ENCODE data around the gene C17orf67.

C17orf67 gene

DNA sequence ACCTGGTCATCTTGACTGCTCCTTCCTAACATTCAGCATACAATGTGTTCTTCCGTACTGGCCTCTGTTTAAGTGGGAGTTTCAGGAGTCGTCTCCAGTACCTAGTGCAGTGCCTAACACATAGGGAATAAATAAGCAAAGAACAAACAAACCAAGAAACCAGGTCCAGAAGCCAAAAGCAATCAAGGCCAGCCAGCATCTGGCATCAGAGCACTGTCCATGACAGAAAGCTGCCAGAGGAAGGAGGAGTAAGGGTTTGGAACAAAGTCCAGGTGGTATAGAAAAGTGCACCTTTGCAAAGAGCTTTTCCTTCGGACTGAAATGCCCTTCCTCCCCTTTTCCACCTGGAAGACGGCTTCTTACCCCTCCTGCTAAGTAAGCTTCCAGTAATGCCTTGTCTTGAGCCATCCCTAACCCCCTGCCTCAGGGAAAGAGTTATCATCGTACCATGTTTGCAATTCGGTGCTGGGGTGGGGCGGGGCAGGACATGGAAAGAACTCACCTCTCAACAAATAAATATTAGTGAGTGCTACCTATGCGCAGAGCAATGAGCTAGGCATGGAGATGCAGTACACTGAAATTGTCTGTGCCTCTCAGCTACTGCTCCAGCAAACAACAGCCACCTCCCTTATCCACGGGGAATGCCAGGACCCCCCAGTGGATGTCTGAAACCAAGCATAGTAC, 47.6 kb downstream of the C17orf67 start:
- TF ChIP-seq, protein P1, sequence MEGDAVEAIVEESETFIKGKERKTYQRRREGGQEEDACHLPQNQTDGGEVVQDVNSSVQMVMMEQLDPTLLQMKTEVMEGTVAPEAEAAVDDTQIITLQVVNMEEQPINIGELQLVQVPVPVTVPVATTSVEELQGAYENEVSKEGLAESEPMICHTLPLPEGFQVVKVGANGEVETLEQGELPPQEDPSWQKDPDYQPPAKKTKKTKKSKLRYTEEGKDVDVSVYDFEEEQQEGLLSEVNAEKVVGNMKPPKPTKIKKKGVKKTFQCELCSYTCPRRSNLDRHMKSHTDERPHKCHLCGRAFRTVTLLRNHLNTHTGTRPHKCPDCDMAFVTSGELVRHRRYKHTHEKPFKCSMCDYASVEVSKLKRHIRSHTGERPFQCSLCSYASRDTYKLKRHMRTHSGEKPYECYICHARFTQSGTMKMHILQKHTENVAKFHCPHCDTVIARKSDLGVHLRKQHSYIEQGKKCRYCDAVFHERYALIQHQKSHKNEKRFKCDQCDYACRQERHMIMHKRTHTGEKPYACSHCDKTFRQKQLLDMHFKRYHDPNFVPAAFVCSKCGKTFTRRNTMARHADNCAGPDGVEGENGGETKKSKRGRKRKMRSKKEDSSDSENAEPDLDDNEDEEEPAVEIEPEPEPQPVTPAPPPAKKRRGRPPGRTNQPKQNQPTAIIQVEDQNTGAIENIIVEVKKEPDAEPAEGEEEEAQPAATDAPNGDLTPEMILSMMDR (IDR thresholded peaks at IDR 0.05; ENCODE audit: low read depth, low read length, missing control alignments): no peak
- H3K4me3 ChIP-seq (ENCODE audit: low read depth, low read length): no peak overlapping the region
- in situ Hi-C loops (cut with HindIII; ENCODE audit: low pct_ligation_motif_present, low sequenced_read_pairs): no loop called here
- H3K27ac ChIP-seq: no peak overlapping the region
- peaks cover 1% of the 10 kb centered on the region for H3K27me3 ChIP-seq (replicated peaks)
- DNase-seq: no peak
- no peaks in the 10 kb centered on the region for H3K36me3 ChIP-seq (replicated peaks)

DNA sequence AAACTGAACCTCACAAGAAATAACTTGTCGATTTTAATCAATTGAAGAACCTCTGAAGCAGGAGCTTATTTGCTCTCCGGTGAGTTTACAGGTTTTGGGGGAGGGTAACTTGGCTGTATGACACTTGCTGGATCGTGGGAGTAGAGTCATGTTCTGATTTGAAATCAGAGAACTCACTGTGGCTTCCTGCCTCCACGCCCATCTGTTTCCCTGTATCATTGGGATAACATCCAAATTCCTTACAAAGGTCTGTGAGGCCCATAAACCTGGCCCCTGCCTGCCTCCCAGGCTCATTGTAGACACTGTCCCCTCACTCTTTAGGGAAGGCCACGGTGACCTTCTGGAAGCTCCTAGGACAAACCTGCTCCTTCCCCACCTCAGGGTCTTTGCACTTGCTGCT, 48.3 kb downstream of the C17orf67 start:
- H3K36me3 ChIP-seq (replicated peaks): no peaks in the 10 kb centered on the region
- TF ChIP-seq, protein P1 (IDR thresholded peaks at IDR 0.05; ENCODE audit: low read depth, low read length, missing control alignments): no peak
- no peak for DNase-seq
- peaks cover 2% of the 10 kb centered on the region for H3K27me3 ChIP-seq (replicated peaks)
- no peak overlapping the region for H3K4me3 ChIP-seq (ENCODE audit: low read depth, low read length)
- in situ Hi-C loops (cut with HindIII; ENCODE audit: low pct_ligation_motif_present, low sequenced_read_pairs): no loop called here
- no peak overlapping the region for H3K27ac ChIP-seq

DNA sequence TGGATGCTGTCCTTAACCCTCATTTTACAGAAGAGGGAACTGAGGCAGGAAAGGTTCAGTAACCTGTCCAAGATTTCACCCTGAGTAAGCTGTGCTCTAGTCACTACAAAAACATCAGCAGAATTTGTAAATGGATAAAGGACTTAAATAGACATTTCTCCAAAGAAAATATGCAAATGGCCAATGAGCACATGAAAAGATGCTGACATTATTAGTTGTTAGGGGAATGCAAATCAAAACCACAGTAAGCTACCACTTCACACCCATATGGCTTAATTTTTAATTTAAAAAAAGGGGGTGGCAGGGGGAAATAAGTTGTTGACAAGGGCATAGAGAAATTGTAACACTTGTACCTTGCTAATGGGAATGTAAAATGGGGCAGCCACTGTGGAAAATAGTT, 51.4 kb downstream of the C17orf67 start:
- in situ Hi-C loops (cut with HindIII; ENCODE audit: low pct_ligation_motif_present, low sequenced_read_pairs): no loop called here
- peaks cover 2% of the 10 kb centered on the region for H3K27me3 ChIP-seq (replicated peaks)
- H3K27ac ChIP-seq: no peak overlapping the region
- TF ChIP-seq, protein P1 (IDR thresholded peaks at IDR 0.05; ENCODE audit: low read depth, low read length, missing control alignments): no peak
- no peaks in the 10 kb centered on the region for H3K36me3 ChIP-seq (replicated peaks)
- no peak overlapping the region for H3K4me3 ChIP-seq (ENCODE audit: low read depth, low read length)
- no peak for DNase-seq

DNA sequence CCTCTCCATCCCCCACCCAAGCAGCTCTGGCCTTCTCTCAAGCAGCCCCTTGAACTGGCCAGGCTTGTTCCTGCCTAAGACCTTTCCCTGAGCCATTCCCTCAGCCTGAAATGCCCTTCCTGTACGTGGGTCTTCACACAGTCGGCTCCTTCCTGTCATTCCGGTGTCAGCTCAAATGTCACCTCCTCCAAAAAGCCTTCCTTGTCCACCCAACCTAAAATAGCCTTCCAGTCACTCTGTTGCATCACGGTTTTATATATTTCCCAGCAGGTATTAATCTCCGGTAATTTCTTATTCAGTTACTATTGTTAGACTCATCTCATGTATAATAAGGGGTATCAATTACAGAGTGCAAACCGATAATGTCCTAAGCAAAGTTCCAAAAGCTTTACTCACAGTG, 51.8 kb downstream of the C17orf67 start:
- H3K27me3 ChIP-seq (replicated peaks): peaks cover 2% of the 10 kb centered on the region
- no peak overlapping the region for H3K4me3 ChIP-seq (ENCODE audit: low read depth, low read length)
- H3K27ac ChIP-seq: no peak overlapping the region
- H3K36me3 ChIP-seq (replicated peaks): no peaks in the 10 kb centered on the region
- DNase-seq: no peak
- in situ Hi-C loops (cut with HindIII; ENCODE audit: low pct_ligation_motif_present, low sequenced_read_pairs): no loop called here
- TF ChIP-seq, protein P1 (IDR thresholded peaks at IDR 0.05; ENCODE audit: low read depth, low read length, missing control alignments): no peak

DNA sequence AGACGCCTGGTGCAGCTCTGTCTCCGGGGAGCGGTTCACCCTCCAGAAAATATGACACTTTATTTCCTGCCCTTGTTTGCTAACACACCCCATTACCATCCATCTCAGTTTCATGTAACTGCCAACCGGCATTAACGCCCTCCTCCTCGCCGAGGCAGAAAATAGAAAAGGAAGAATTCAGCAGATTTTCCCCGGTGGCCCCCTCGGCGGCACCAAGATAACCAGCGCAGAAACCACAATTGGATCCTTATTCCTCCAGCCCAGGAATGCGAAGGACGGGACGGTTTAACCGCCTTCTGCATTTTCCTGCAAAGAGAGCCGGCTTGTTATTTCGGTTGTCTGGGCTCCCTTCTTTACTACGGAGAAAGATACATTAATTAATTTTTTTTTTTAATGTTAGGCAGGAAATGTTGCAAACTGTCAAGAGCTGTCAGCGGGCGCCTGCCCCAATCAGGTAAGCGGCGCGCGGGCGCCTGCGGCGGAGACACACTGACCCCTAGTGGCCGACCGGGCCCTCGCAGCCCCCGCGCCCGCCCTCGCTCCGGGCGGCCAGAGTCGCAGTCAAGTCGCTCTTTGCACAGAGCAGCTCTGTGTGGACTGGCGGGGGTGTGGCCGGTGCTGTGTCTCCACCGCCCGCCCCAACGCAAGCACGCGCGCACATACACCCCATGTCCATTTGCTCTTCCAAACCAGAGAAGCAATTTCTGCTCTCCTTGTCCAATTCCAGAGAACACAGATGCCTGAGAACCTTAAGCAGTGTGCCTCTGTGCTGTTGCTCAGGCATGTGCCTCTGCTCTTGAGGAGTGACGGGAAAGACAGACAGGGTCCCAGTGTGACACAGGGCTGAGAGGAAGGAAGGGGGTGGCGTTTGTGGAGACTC, 53.6 kb downstream of the C17orf67 start:
- in situ Hi-C loops (cut with HindIII; ENCODE audit: low pct_ligation_motif_present, low sequenced_read_pairs): no loop called here
- H3K27me3 ChIP-seq (replicated peaks): peaks cover 2% of the 10 kb centered on the region
- H3K4me3 ChIP-seq (ENCODE audit: low read depth, low read length): peak overlapping the region; percentile 49
- H3K27ac ChIP-seq: no peak overlapping the region
- TF ChIP-seq, protein P1 (IDR thresholded peaks at IDR 0.05; ENCODE audit: low read depth, low read length, missing control alignments): peak; percentile 75
- peak; percentile 49 for DNase-seq
- H3K36me3 ChIP-seq (replicated peaks): no peaks in the 10 kb centered on the region

All from brain microvascular endothelial cell (primary cell).